ENCODE measurements around the gene RPS25. TPM values are rescaled to one million over a fixed set of nuclear protein-coding genes. Genes with fewer than 3 reads are reported as not detected.

RPS25 gene
- 686 and 722 TPM in 2 replicates for polyA plus RNA-seq

GRCh38 chr11:119018074-119018938 lies at the start of gene RPS25, which contains the start of gene TRAPPC4:
Gene RPS25, minus strand, starts transcription at chr11:119018343. Its CDS starts 59 bp downstream, at chr11:119018284.
Gene TRAPPC4, plus strand, starts transcription at chr11:119018766. Its CDS starts 30 bp downstream, at chr11:119018796.

DNA sequence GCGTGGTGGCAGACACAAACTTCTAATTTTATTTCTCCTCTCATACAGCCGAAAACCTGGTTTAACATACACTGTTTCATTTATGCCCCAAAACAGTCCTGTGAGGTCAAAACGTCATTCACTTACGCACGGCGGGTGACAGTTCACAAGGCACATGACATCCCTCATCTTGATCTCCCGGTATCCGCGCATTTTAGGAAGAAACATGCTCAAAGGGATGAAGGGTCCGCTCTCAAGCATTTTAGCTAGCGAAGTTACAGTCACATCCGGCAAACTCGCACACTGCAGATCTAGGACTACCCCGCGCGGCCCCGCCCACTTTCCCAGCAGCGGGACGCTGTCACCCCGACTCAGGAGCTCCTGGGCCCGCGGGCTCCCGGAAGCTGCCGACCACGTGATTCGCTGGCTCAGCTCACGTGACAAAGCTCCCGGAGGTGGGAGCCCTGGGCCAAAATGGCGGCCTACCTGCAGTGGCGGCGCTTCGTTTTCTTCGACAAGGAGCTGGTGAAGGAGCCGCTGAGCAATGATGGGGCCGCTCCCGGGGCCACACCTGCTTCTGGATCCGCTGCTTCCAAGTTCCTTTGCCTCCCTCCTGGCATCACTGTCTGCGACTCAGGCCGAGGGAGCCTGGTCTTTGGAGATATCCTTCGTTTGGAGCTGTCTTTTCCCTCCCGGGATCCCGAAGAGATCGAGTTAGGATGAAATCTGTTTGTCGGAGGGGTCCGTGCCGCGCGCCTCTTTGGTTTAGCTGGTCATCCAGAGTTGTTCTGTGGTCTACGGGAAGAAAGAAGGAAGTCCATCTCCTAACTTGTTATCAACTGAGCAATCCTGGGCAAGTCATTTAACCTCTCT lies 49.5 kb upstream of the RPS25 start, which contains the start of gene VPS11:
Gene VPS11 (plus strand): TSS at position 448 of the 852 bp plus-strand sequence. CDS start 6 bp downstream, at position 454.

DNA sequence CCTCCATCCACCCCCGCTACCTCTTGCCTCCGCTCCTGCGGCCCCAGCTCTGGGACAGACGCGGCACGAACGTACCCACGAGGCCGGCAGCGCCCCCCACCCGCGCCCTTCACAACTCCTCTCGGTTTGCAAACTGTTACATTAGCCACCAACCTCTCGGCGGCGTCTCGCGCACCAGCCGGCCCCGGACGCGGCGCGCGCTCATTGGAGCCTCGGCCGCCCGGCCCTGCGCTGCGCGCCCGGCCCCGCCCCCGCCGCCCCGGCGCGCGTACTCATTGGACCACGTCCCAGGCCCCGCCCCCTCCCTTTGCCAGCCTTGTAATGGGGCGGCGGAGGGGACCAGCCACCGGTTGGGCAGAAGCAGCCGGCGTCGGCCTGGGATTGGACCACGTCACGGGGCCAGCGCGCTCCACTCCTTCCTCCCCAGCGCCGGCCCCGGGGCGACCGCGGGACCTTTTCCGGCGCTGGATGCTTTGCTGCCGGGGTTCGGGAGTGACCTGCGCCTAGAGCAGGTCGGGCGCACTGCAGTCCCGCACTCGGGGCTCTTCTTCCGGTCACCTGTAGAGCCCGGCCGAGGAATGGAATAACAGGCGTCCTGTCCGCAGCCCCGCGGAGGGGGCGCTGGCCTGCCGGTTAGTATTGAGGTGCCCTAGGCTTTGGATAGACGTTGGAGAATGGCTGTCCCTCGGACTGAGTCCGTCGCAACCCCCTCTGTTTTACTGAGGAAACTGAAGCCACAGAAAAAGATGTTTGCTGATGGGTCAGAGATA lies 39.0 kb upstream of the RPS25 start, which contains the start of gene HYOU1:
Gene HYOU1 (minus strand): TSS at position 206 of the 770 bp plus-strand sequence. CDS start 1,045 bp downstream, outside the sequence.

GRCh38 chr11:119030329-119031047 lies 12.3 kb upstream of the RPS25 start, which contains the start of gene SLC37A4:
Gene SLC37A4, minus strand, starts transcription at chr11:119030877.

DNA sequence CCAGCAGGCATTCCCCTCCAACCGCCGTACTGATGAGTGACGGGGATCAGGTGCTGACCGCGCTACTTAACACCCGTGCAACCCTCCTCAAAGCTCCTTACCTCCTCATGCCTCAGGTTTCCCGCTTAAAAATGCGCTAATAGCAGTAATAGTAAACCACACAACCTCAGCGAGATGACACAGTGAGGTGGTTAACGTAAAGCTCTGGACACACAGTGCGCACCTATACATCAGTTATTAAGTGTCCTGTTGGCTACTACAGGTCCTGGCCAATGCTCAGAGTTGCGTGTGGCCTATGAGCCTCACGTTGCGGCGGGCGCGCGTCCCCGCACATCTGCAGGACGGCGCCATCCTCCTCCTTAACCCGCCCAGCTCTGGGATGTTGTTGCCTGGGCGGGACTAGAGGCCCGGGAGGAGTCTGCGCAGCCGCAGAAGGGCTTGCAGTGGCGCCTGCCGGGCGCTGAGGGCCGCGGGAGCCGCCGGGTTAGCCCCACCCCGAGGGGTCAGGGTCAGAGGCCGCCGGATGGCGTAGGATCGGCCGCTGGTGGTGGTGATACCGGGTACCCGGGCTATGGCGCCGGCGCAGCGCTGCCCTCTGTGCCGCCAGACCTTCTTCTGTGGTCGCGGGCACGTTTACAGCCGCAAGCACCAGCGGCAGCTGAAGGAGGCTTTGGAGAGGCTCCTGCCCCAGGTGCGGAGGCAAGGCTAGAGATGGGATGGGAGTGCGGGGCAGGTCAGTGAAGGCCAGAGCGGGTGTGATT lies 20.3 kb downstream of the RPS25 start, which contains the start of gene CENATAC:
Gene CENATAC (plus strand): TSS at position 512 of the 761 bp plus-strand sequence. CDS start 60 bp downstream, at position 572.

GRCh38 chr11:118971646-118972045 lies 46.5 kb downstream of the RPS25 start, which contains the start of gene FOXR1:
Gene FOXR1, plus strand, starts transcription at chr11:118971761. Its CDS starts 171 bp downstream, at chr11:118971932.

Other genes starting within 250 kb of the RPS25 start
- gene DDX6, start 227.2 kb downstream of the RPS25 start, polyA plus RNA-seq, result 33.4 and 44.8 TPM in 2 replicates
- gene CXCR5, start 134.5 kb downstream of the RPS25 start, polyA plus RNA-seq, result 0.42 TPM in 1 of 2 replicates, not detected in the other
- 0.06 TPM in 1 of 2 replicates, not detected in the other for gene BCL9L, start 92.4 kb downstream of the RPS25 start, polyA plus RNA-seq
- gene UPK2, start 62.0 kb downstream of the RPS25 start, polyA plus RNA-seq, result not detected in 2 replicates
- gene FOXR1, start 46.6 kb downstream of the RPS25 start, polyA plus RNA-seq, result not detected in 2 replicates
- 12.6 and 14.6 TPM in 2 replicates for gene CENATAC, start 20.2 kb downstream of the RPS25 start, polyA plus RNA-seq
- 157 and 230 TPM in 2 replicates for gene TRAPPC4, start 423 bp upstream of the RPS25 start, polyA plus RNA-seq
- 0.53 and 3.8 TPM in 2 replicates for gene SLC37A4, start 12.5 kb upstream of the RPS25 start, polyA plus RNA-seq
- 25.1 and 35.7 TPM in 2 replicates for gene HYOU1, start 38.9 kb upstream of the RPS25 start, polyA plus RNA-seq
- gene VPS11, start 49.5 kb upstream of the RPS25 start, polyA plus RNA-seq, result 70.8 and 72.3 TPM in 2 replicates
- gene HMBS, start 66.5 kb upstream of the RPS25 start, polyA plus RNA-seq, result 7.6 and 8.5 TPM in 2 replicates
- 40.2 and 51.7 TPM in 2 replicates for gene DPAGT1, start 83.5 kb upstream of the RPS25 start, polyA plus RNA-seq
- gene C2CD2L, start 89.0 kb upstream of the RPS25 start, polyA plus RNA-seq, result 3.4 and 5.0 TPM in 2 replicates
- 4.5 and 4.8 TPM in 2 replicates for gene HINFP, start 103.2 kb upstream of the RPS25 start, polyA plus RNA-seq
- gene ABCG4, start 130.7 kb upstream of the RPS25 start, polyA plus RNA-seq, result 5.4 and 5.6 TPM in 2 replicates
- 0.23 TPM in 1 of 2 replicates, not detected in the other for gene NLRX1, start 150.4 kb upstream of the RPS25 start, polyA plus RNA-seq
- not detected in 2 replicates for gene NHERF4, start 167.1 kb upstream of the RPS25 start, polyA plus RNA-seq
- 10.4 and 17.6 TPM in 2 replicates for gene CBL, start 188.0 kb upstream of the RPS25 start, polyA plus RNA-seq